Parathyroid adenoma (tissue), 2 donors: ENCODE results near the gene ZNF619.

Experiments used
- H2AFZ ChIP-seq: fragments of 300-600 bp; sonication (generic); one replicate; pipeline ENCODE4 v1.7.0; 2017; ENCODE audit warnings: antibody characterized with exemption, mild to moderate bottlenecking
- H3K27ac ChIP-seq: fragments of 300-600 bp; sonication (generic); one replicate; pipeline ENCODE4 v1.7.0; 2017
- H3K27me3 ChIP-seq: fragments of 300-600 bp; sonication (generic); one replicate; pipeline ENCODE4 v1.7.0; 2017; ENCODE audit warnings: low read length; ENCODE audit not compliant: control insufficient read depth, insufficient read depth
- H3K36me3 ChIP-seq: fragments of 300-600 bp; sonication (generic); one replicate; pipeline ENCODE4 v1.7.0; 2017; ENCODE audit warnings: low read length; ENCODE audit not compliant: control insufficient read depth, insufficient read depth
- H3K4me1 ChIP-seq: fragments of 300-600 bp; sonication (generic); one replicate; pipeline ENCODE4 v1.7.0; 2017; ENCODE audit warnings: control low read depth
- H3K4me2 ChIP-seq: fragments of 300-600 bp; sonication (generic); one replicate; pipeline ENCODE4 v1.7.0; 2017; ENCODE audit warnings: low read length
- H3K4me3 ChIP-seq: fragments of 300-600 bp; sonication (generic); one replicate; pipeline ENCODE4 v1.7.0; 2017; ENCODE audit warnings: low read depth, low read length
- H3K79me2 ChIP-seq: fragments of 300-600 bp; sonication (generic); one replicate; pipeline ENCODE4 v1.7.0; 2017; ENCODE audit warnings: control low read depth
- H3K9ac ChIP-seq: fragments of 300-600 bp; sonication (generic); one replicate; pipeline ENCODE4 v1.7.0; 2017; ENCODE audit warnings: mild to moderate bottlenecking
- H3K9me3 ChIP-seq: fragments of 300-600 bp; sonication (generic); one replicate; pipeline ENCODE4 v1.7.0; 2017; ENCODE audit warnings: low read length; ENCODE audit not compliant: control insufficient read depth
- CTCF ChIP-seq: fragments of 300-600 bp; sonication (generic); IDR thresholded peaks from one replicate; pipeline ENCODE4 v1.7.0; 2017; ENCODE audit warnings: antibody characterized with exemption, mild to moderate bottlenecking
- donor health status: primary hyperparathyroidism.

ZNF619 gene

GRCh38 chr3:40505599-40506462 lies 28.9 kb downstream of the ZNF619 start, which contains the start of gene ZNF620:
ZNF620 (plus strand) TSS chr3:40506039; CDS start chr3:40506353, 314 bp downstream.
- peak; percentile 43 for TF ChIP-seq CTCF
- Histone ChIP-seq H3K9me3 (no peaks in the 10 kb centered on the region), H3K27me3 (no peaks in the 10 kb centered on the region), H3K4me3 (peak within 1 kb of the TSS; percentile 60), H3K36me3 (no peaks in the 10 kb centered on the region), H3K4me1 (peaks cover 10% of the 10 kb centered on the region), H3K27ac (peak within 1 kb of the TSS; percentile 76), H3K4me2 (peak within 1 kb of the TSS; percentile 66), H3K79me2 (no peaks in the 10 kb centered on the region), H3K9ac (peak within 1 kb of the TSS; percentile 63), H2AFZ (peak within 1 kb of the TSS; percentile 100)

- Histone ChIP-seq H3K27ac (no peak overlapping the region), H3K9me3 (no peaks in the 10 kb centered on the region), H3K9ac (no peak overlapping the region), H3K36me3 (no peaks in the 10 kb centered on the region), H3K4me1 (peaks cover 4% of the 10 kb centered on the region), H2AFZ (no peak overlapping the region), H3K79me2 (no peaks in the 10 kb centered on the region), H3K4me3 (no peak overlapping the region), H3K27me3 (no peaks in the 10 kb centered on the region), H3K4me2 (no peak overlapping the region)
- TF ChIP-seq CTCF: no peak
These were observed 34.3 kb downstream of the ZNF619 start for GRCh38 chr3:40511031-40511718.

DNA sequence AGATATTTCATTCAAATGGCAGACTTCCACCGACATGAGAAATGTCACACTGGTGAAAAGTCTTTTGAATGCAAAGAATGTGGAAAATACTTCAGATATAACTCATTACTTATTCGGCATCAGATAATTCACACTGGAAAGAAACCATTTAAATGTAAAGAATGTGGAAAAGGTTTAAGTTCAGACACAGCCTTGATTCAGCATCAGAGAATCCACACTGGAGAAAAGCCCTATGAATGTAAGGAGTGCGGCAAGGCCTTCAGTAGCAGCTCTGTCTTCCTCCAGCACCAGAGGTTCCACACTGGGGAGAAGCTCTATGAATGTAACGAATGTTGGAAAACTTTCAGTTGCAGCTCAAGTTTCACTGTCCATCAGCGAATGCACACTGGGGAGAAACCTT lies 39.3 kb downstream of the ZNF619 start:
- Histone ChIP-seq H3K4me2 (no peak overlapping the region), H3K27ac (no peak overlapping the region), H3K9ac (no peak overlapping the region), H3K9me3 (no peaks in the 10 kb centered on the region), H3K4me3 (no peak overlapping the region), H3K4me1 (no peaks in the 10 kb centered on the region), H2AFZ (no peak overlapping the region), H3K27me3 (no peaks in the 10 kb centered on the region), H3K36me3 (no peaks in the 10 kb centered on the region), H3K79me2 (no peaks in the 10 kb centered on the region)
- TF ChIP-seq CTCF: no peak

GRCh38 chr3:40518067-40518466 lies 41.1 kb downstream of the ZNF619 start:
- Histone ChIP-seq H3K27me3 (no peaks in the 10 kb centered on the region), H3K27ac (no peak overlapping the region), H3K9me3 (no peaks in the 10 kb centered on the region), H3K4me2 (no peak overlapping the region), H3K9ac (no peak overlapping the region), H3K4me1 (no peaks in the 10 kb centered on the region), H3K4me3 (no peak overlapping the region), H3K79me2 (no peaks in the 10 kb centered on the region), H3K36me3 (no peaks in the 10 kb centered on the region), H2AFZ (no peak overlapping the region)
- no peak for TF ChIP-seq CTCF
